Astrocyte (in vitro differentiated cells and primary cell): ENCODE measurements around the gene GALNS. TPM values are rescaled to one million over a fixed set of nuclear protein-coding genes. Genes with fewer than 3 reads are reported as not detected.
"Not testable (repeated sequence)": the region's sequence is repeated elsewhere in the genome, so short reads cannot be mapped to it uniquely, and the experiment has no call there.

Experiments used
- DNase-seq: peaks from one replicate; pipeline ENCODE4 v3.0.0-alpha.2; 2010; ENCODE audit warnings: low read depth
- FAIRE-seq: peaks from 2 replicates; lab custom pipeline; 2011; peaks lifted over from hg19 to GRCh38; lab: Jason Lieb, UNC
- H2AFZ ChIP-seq: 2 replicates; pipeline ENCODE4 v1.6.0; 2012; ENCODE audit warnings: low read depth, low read length, inconsistent platforms
- H3K27ac ChIP-seq: 2 replicates; pipeline ENCODE4 v1.5.1; 2011; ENCODE audit warnings: low read depth, low read length, inconsistent platforms
- H3K27me3 ChIP-seq: 2 replicates; pipeline ENCODE4 v1.6.0; 2011; ENCODE audit warnings: low read length, inconsistent platforms; ENCODE audit not compliant: insufficient read depth
- H3K36me3 ChIP-seq: 2 replicates; pipeline ENCODE4 v1.5.1; 2011; ENCODE audit warnings: low read length, inconsistent platforms; ENCODE audit not compliant: insufficient read depth
- H3K4me1 ChIP-seq: 2 replicates; pipeline ENCODE4 v1.5.1; 2011; ENCODE audit warnings: low read length, inconsistent platforms; ENCODE audit not compliant: insufficient read depth
- H3K4me2 ChIP-seq: 2 replicates; pipeline ENCODE4 v1.6.0; 2012; ENCODE audit warnings: low read length, inconsistent platforms
- H3K4me3 ChIP-seq: 2 replicates; pipeline ENCODE4 v1.5.1; 2011; ENCODE audit warnings: low read depth, mild to moderate bottlenecking, low read length, inconsistent platforms; ENCODE audit not compliant: insufficient read depth
- H3K79me2 ChIP-seq: 2 replicates; pipeline ENCODE4 v1.6.0; 2012; ENCODE audit warnings: mild to moderate bottlenecking, low read length, inconsistent platforms; ENCODE audit not compliant: insufficient read depth
- H3K9ac ChIP-seq: 2 replicates; pipeline ENCODE4 v1.6.0; 2012; ENCODE audit warnings: mild to moderate bottlenecking, low read length, inconsistent platforms
- H3K9me3 ChIP-seq: 2 replicates; pipeline ENCODE4 v1.5.1; 2012; ENCODE audit warnings: low read depth, mild to moderate bottlenecking, low read length, inconsistent platforms; ENCODE audit not compliant: insufficient read depth
- H4K20me1 ChIP-seq: 2 replicates; pipeline ENCODE4 v1.6.0; 2012; ENCODE audit warnings: low read length, inconsistent platforms; ENCODE audit not compliant: insufficient read depth
- H3K27ac Mint-ChIP-seq: one replicate; pipeline ENCODE4 v1.8.0; 2021; ENCODE audit warnings: mild to moderate bottlenecking, mixed read lengths; ENCODE audit not compliant: unreplicated experiment
- H3K27me3 Mint-ChIP-seq: one replicate; pipeline ENCODE4 v1.8.0; 2021; ENCODE audit warnings: low read depth, mixed read lengths; ENCODE audit not compliant: unreplicated experiment
- H3K36me3 Mint-ChIP-seq: one replicate; pipeline ENCODE4 v1.8.0; 2021; ENCODE audit warnings: low read depth, mixed read lengths; ENCODE audit not compliant: unreplicated experiment
- H3K4me1 Mint-ChIP-seq: one replicate; pipeline ENCODE4 v1.8.0; 2021; ENCODE audit warnings: low read depth, mixed read lengths; ENCODE audit not compliant: unreplicated experiment
- H3K4me3 Mint-ChIP-seq: one replicate; pipeline ENCODE4 v1.8.0; 2021; ENCODE audit warnings: mild to moderate bottlenecking, moderate library complexity, mixed read lengths; ENCODE audit not compliant: unreplicated experiment
- H3K9me3 Mint-ChIP-seq: one replicate; pipeline ENCODE4 v1.8.0; 2021; ENCODE audit warnings: mild to moderate bottlenecking, mixed read lengths; ENCODE audit not compliant: unreplicated experiment
- EZH2 ChIP-seq: IDR thresholded peaks from 2 replicates; pipeline ENCODE4 v1.6.1; 2012; ENCODE audit warnings: mild to moderate bottlenecking, low read length, inconsistent platforms; ENCODE audit not compliant: insufficient read depth
- total RNA-seq: library from RNA; stranded (reverse); gene quantifications from 2 replicates; pipeline ENCODE4 v1.2.1, GENCODE V29; 2021
- TF ChIP-seq, protein P1 (sequence below): IDR thresholded peaks from 2 replicates; pipeline ENCODE4 v1.5.1; 2011; ENCODE audit warnings: low read depth, mild to moderate bottlenecking, inconsistent platforms, low read length, moderate library complexity; ENCODE audit not compliant: insufficient read depth

The GALNS gene
- total RNA-seq, 1 donor from 2014 or later, result 31.7 TPM

DNA sequence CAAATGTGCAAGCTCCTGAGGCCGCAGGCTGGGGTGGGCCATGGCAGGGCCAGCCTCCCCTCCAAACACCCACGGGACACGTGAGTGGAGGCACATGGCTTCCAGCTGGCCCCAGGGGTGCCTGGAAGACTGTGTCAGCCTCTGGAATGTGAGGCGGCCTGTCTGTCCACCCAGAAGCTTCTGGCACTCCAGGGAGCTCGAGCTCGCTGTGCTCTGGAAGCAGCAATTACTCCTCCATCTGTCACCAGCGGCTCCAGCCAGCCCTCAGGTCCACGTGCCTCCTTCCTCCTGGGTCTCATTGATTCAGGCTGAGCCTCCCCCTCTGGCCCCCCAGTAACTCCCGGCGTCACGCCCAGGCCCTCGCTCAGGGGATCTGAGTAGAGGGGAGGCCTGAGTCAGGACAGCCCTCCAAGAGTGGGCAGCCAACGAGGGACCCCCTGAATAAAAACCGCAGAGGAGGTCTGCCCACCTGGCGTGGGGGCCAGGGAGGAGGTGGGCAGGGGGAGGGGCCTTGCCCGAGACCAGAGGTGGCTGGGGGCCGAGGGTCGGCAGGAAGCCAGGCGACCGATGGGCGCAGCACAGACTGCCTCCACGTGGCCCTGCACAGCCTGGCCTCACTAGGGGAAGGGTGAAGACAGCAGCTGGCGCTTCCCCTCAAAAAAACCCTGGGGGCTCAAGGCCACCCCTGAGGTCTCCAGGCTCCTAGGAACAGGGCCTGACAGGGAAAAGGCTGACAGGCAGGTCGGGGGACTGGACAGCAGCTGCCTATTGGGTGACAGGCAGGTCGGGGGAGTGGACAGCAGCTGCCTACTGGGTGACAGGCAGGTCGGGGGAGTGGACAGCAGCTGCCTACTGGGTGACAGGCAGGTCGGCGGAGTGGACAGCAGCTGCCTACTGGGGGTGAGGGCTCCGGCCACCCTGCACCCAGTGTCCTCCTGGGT lies 83.6 kb downstream of the GALNS start:
- peak overlapping the region; percentile 64 for H3K27ac ChIP-seq
- peaks cover 92% of the 10 kb centered on the region for H3K79me2 ChIP-seq
- H3K4me3 ChIP-seq, result no peak overlapping the region
- peaks cover 2% of the 10 kb centered on the region for H3K36me3 Mint-ChIP-seq
- H3K4me1 Mint-ChIP-seq, result peaks cover 40% of the 10 kb centered on the region
- H3K9me3 Mint-ChIP-seq, result no peaks in the 10 kb centered on the region
- TF ChIP-seq, protein P1, sequence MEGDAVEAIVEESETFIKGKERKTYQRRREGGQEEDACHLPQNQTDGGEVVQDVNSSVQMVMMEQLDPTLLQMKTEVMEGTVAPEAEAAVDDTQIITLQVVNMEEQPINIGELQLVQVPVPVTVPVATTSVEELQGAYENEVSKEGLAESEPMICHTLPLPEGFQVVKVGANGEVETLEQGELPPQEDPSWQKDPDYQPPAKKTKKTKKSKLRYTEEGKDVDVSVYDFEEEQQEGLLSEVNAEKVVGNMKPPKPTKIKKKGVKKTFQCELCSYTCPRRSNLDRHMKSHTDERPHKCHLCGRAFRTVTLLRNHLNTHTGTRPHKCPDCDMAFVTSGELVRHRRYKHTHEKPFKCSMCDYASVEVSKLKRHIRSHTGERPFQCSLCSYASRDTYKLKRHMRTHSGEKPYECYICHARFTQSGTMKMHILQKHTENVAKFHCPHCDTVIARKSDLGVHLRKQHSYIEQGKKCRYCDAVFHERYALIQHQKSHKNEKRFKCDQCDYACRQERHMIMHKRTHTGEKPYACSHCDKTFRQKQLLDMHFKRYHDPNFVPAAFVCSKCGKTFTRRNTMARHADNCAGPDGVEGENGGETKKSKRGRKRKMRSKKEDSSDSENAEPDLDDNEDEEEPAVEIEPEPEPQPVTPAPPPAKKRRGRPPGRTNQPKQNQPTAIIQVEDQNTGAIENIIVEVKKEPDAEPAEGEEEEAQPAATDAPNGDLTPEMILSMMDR, result no peak
- TF ChIP-seq EZH2, result no peak
- H3K9me3 ChIP-seq, result no peaks in the 10 kb centered on the region
- no peak overlapping the region for H2AFZ ChIP-seq
- no peaks in the 10 kb centered on the region for H3K36me3 ChIP-seq
- H3K4me3 Mint-ChIP-seq, result no peak overlapping the region
- H4K20me1 ChIP-seq, result peaks cover 96% of the 10 kb centered on the region
- H3K4me1 ChIP-seq, result peaks cover 65% of the 10 kb centered on the region
- no peaks in the 10 kb centered on the region for H3K27me3 ChIP-seq
- peak overlapping the region; percentile 63 for H3K9ac ChIP-seq
- FAIRE-seq (no peak), DNase-seq (peak; percentile 91)
- peak overlapping the region; percentile 83 for H3K27ac Mint-ChIP-seq
- peak overlapping the region; percentile 71 for H3K4me2 ChIP-seq
- no peaks in the 10 kb centered on the region for H3K27me3 Mint-ChIP-seq

DNA sequence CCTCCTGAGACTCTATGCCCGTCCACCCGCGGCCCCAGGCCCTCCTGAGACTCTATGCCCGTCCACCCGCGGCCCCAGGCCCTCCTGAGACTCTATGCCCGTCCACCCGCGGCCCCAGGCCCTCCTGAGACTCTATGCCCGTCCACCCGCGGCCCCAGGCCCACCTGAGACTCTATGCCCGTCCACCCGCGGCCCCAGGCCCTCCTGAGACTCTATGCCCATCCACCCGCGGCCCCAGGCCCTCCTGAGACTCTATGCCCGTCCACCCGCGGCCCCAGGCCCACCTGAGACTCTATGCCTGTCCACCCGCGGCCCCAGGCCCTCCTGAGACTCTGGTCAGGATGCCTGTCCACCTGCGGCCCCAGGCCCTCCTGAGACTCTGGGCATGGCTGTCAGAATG lies 85.0 kb downstream of the GALNS start:
- not testable (repeated sequence) for H3K4me3 ChIP-seq, DNase-seq, H3K4me2 ChIP-seq, H3K36me3 ChIP-seq, H3K9me3 ChIP-seq, H3K27me3 ChIP-seq, FAIRE-seq, H3K27me3 Mint-ChIP-seq, H3K9ac ChIP-seq, H3K27ac Mint-ChIP-seq, H2AFZ ChIP-seq, H3K27ac ChIP-seq, H3K4me3 Mint-ChIP-seq, H3K9me3 Mint-ChIP-seq, H3K36me3 Mint-ChIP-seq
- H3K4me1 ChIP-seq, result peaks cover 78% of the 10 kb centered on the region
- peaks cover 96% of the 10 kb centered on the region for H4K20me1 ChIP-seq
- peaks cover 92% of the 10 kb centered on the region for H3K79me2 ChIP-seq
- H3K4me1 Mint-ChIP-seq, result peaks cover 46% of the 10 kb centered on the region

DNA sequence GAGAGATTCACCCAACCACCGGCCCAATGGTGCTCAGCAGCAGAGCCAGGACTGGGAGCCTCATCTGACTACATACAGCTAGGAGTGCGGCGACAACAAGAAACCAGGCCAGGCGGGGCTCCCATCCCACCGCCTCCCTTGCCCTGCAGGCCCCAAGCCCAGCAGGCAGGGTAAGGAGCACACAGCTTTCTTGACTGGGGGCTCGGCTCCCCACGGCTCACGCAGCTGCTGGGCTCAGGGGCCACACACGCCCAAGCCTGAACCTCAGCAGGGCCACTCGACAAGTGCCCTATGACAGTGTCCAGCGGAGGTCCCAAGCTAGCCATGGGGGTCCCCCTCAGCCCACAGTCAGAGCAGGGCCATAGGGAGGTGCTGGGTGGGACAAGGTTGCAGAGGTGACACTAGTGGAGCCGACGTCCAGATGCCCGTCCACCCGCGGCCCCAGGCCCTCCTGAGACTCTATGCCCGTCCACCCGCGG lies 85.4 kb downstream of the GALNS start:
- Histone ChIP-seq H4K20me1 (peaks cover 96% of the 10 kb centered on the region), H3K27ac (peak overlapping the region; percentile 78), H3K79me2 (peaks cover 92% of the 10 kb centered on the region), H3K36me3 (no peaks in the 10 kb centered on the region), H2AFZ (no peak overlapping the region), H3K9ac (peak overlapping the region; percentile 68), H3K27me3 (no peaks in the 10 kb centered on the region), H3K4me2 (peak overlapping the region; percentile 79), H3K4me1 (peaks cover 78% of the 10 kb centered on the region), H3K4me3 (peak overlapping the region; percentile 2), H3K9me3 (no peaks in the 10 kb centered on the region)
- H3K36me3 Mint-ChIP-seq, result peaks cover 4% of the 10 kb centered on the region
- no peaks in the 10 kb centered on the region for H3K27me3 Mint-ChIP-seq
- H3K4me3 Mint-ChIP-seq, result no peak overlapping the region
- FAIRE-seq (no peak), DNase-seq (no peak)
- peaks cover 47% of the 10 kb centered on the region for H3K4me1 Mint-ChIP-seq
- H3K9me3 Mint-ChIP-seq, result no peaks in the 10 kb centered on the region
- H3K27ac Mint-ChIP-seq, result peak overlapping the region; percentile 66
- TF ChIP-seq, protein P1, result no peak
